Spinal cord (tissue), 10 donors: ENCODE measurements around the gene CIT. TPM values are rescaled to one million over a fixed set of nuclear protein-coding genes. Genes with fewer than 3 reads are reported as not detected.

Experiments
- DNase-seq, 6 donors: peaks; one replicate each; pipeline versions ENCODE4 v3.0.0 to v3.0.0-alpha.2; 2013 to 2015; ENCODE audit warnings: low spot score in 6 of 6, low read depth in 4 of 6
- H3K27ac ChIP-seq: one replicate; pipeline ENCODE4 v1.5.1; 2013; ENCODE audit warnings: low read depth, low read length, control low read depth
- H3K27me3 ChIP-seq: one replicate; pipeline ENCODE4 v1.6.1; 2013; ENCODE audit warnings: low read length; ENCODE audit not compliant: control insufficient read depth, insufficient read depth
- H3K36me3 ChIP-seq: one replicate; pipeline ENCODE4 v1.6.1; 2013; ENCODE audit warnings: low read length; ENCODE audit not compliant: control insufficient read depth, insufficient read depth
- H3K4me1 ChIP-seq: one replicate; pipeline ENCODE4 v1.6.1; 2013; ENCODE audit warnings: low read length; ENCODE audit not compliant: control insufficient read depth, insufficient read depth
- H3K4me3 ChIP-seq: one replicate; pipeline ENCODE4 v1.5.1; 2013; ENCODE audit warnings: low read depth, low read length, control low read depth
- H3K9me3 ChIP-seq: one replicate; pipeline ENCODE4 v1.6.1; 2013; ENCODE audit warnings: low read length; ENCODE audit not compliant: control insufficient read depth, insufficient read depth
- WGBS: methylation state at CpG from one replicate; pipeline ENCODE4 v1.1.5; 2013; ENCODE audit warnings: missing lambda C conversion rate; ENCODE audit not compliant: insufficient coverage; 5-methylcytosine and 5-hydroxymethylcytosine counted together
- polyA plus RNA-seq, 2 donors: library from polyadenylated mRNA; unstranded; fragments of 120-200 nt; gene quantifications; one replicate each; pipeline ENCODE4 v1.2.1, GENCODE V29; 2013; ENCODE audit not compliant: insufficient read length in 2 of 2
- total RNA-seq, 2 donors: library from RNA; depleted of rRNA in 1 of 2; stranded (reverse); fragments of 120-200 nt in 1 of 2; fragments of >200 nt in 1 of 2; gene quantifications; one replicate each; pipeline versions ENCODE4 v1.2.3 to v1.2.4, GENCODE V29; 2013 to 2014
- donor health status: healthy.

CIT gene
- total and polyA plus RNA-seq, 4 donors: 28.5 to 54.5 (median 45.8) TPM

- no peak for DNase-seq
- Histone ChIP-seq H3K27ac (no peak overlapping the region), H3K9me3 (no peaks in the 10 kb centered on the region), H3K27me3 (no peaks in the 10 kb centered on the region), H3K36me3 (peaks cover 8% of the 10 kb centered on the region), H3K4me3 (no peak overlapping the region), H3K4me1 (no peaks in the 10 kb centered on the region)
- WGBS: 100% methylated on average over 1 of the region's 1 CpG
Observed at GRCh38 chr12:119788786-119789185, 88.3 kb downstream of the CIT start.

GRCh38 chr12:119786539-119786938 is 90.6 kb downstream of the CIT start:
- Histone ChIP-seq H3K4me3 (no peak overlapping the region), H3K9me3 (no peaks in the 10 kb centered on the region), H3K4me1 (no peaks in the 10 kb centered on the region), H3K27ac (no peak overlapping the region), H3K27me3 (no peaks in the 10 kb centered on the region), H3K36me3 (peaks cover 14% of the 10 kb centered on the region)
- 81% methylated on average over 2 of the region's 4 CpGs for WGBS
- DNase-seq: no peak

GRCh38 chr12:119784673-119785072 is 92.4 kb downstream of the CIT start:
- H3K4me3 ChIP-seq: no peak overlapping the region
- no peak for DNase-seq
- H3K27me3 ChIP-seq: no peaks in the 10 kb centered on the region
- peaks cover 14% of the 10 kb centered on the region for H3K36me3 ChIP-seq
- WGBS: 100% methylated on average over 13 of the region's 17 CpGs
- no peaks in the 10 kb centered on the region for H3K9me3 ChIP-seq
- H3K27ac ChIP-seq: no peak overlapping the region
- no peaks in the 10 kb centered on the region for H3K4me1 ChIP-seq

- DNase-seq: no peak
- H3K36me3 ChIP-seq: peaks cover 15% of the 10 kb centered on the region
- no peaks in the 10 kb centered on the region for H3K9me3 ChIP-seq
- no peaks in the 10 kb centered on the region for H3K4me1 ChIP-seq
- no peaks in the 10 kb centered on the region for H3K27me3 ChIP-seq
- 91% methylated on average over 6 of the region's 6 CpGs for WGBS
- H3K27ac ChIP-seq: no peak overlapping the region
- H3K4me3 ChIP-seq: no peak overlapping the region
Observed at GRCh38 chr12:119783787-119784186, 93.3 kb downstream of the CIT start.

GRCh38 chr12:119781804-119782203 is 95.3 kb downstream of the CIT start:
- H3K36me3 ChIP-seq: peaks cover 19% of the 10 kb centered on the region
- H3K9me3 ChIP-seq: no peaks in the 10 kb centered on the region
- no CpG with 5 or more reads among the region's 2 CpGs for WGBS
- no peak overlapping the region for H3K4me3 ChIP-seq
- H3K4me1 ChIP-seq: no peaks in the 10 kb centered on the region
- H3K27me3 ChIP-seq: no peaks in the 10 kb centered on the region
- DNase-seq: no peak
- no peak overlapping the region for H3K27ac ChIP-seq

GRCh38 chr12:119780786-119781434 is 96.2 kb downstream of the CIT start:
- no peaks in the 10 kb centered on the region for H3K27me3 ChIP-seq
- H3K4me1 ChIP-seq: no peaks in the 10 kb centered on the region
- H3K9me3 ChIP-seq: no peaks in the 10 kb centered on the region
- peak in 2 of 6 donors; percentile 62 to 84 for DNase-seq
- WGBS: no CpG with 5 or more reads among the region's 8 CpGs
- H3K36me3 ChIP-seq: peaks cover 19% of the 10 kb centered on the region
- H3K27ac ChIP-seq: no peak overlapping the region
- H3K4me3 ChIP-seq: no peak overlapping the region

GRCh38 chr12:119775246-119775895 is 101.7 kb downstream of the CIT start:
- DNase-seq: no peak
- Histone ChIP-seq H3K4me3 (no peak overlapping the region), H3K27me3 (no peaks in the 10 kb centered on the region), H3K9me3 (no peaks in the 10 kb centered on the region), H3K27ac (no peak overlapping the region), H3K36me3 (peaks cover 22% of the 10 kb centered on the region), H3K4me1 (no peaks in the 10 kb centered on the region)
- WGBS: no CpG with 5 or more reads among the region's 7 CpGs

GRCh38 chr12:119772431-119772830 is 104.7 kb downstream of the CIT start:
- Histone ChIP-seq H3K27me3 (no peaks in the 10 kb centered on the region), H3K4me1 (no peaks in the 10 kb centered on the region), H3K27ac (no peak overlapping the region), H3K36me3 (peaks cover 26% of the 10 kb centered on the region), H3K9me3 (no peaks in the 10 kb centered on the region), H3K4me3 (no peak overlapping the region)
- DNase-seq: no peak
- 96% methylated on average over 3 of the region's 4 CpGs for WGBS

- Histone ChIP-seq H3K27ac (no peak overlapping the region), H3K9me3 (no peaks in the 10 kb centered on the region), H3K4me3 (no peak overlapping the region), H3K27me3 (no peaks in the 10 kb centered on the region), H3K36me3 (peaks cover 26% of the 10 kb centered on the region), H3K4me1 (no peaks in the 10 kb centered on the region)
- DNase-seq: no peak
- WGBS: 92% methylated on average over 3 of the region's 5 CpGs
Observed at GRCh38 chr12:119770146-119770545, 107.0 kb downstream of the CIT start.

GRCh38 chr12:119762619-119763018 is 114.5 kb downstream of the CIT start:
- 100% methylated on average over 1 of the region's 4 CpGs for WGBS
- peaks cover 3% of the 10 kb centered on the region for H3K4me1 ChIP-seq
- DNase-seq: no peak

More at GRCh38 chr12:119762619-119763018, 114.5 kb downstream of the CIT start:
- no peak overlapping the region for H3K27ac ChIP-seq
- H3K36me3 ChIP-seq: peaks cover 28% of the 10 kb centered on the region
- H3K4me3 ChIP-seq: no peak overlapping the region
- no peaks in the 10 kb centered on the region for H3K27me3 ChIP-seq
- no peaks in the 10 kb centered on the region for H3K9me3 ChIP-seq
